Measurements from ENCODE around the gene HP1BP3. TPM values are rescaled to one million over a fixed set of nuclear protein-coding genes. Genes with fewer than 3 reads are reported as not detected.

HP1BP3 gene
- total RNA-seq, 1 donor from 2014 or later = 236 TPM

GRCh38 chr1:20770314-20771087 is 16.6 kb downstream of the HP1BP3 start:
- DNase-seq = no peak

- DNase-seq = no peak
These were observed 19.8 kb downstream of the HP1BP3 start for GRCh38 chr1:20767271-20767670.

GRCh38 chr1:20763417-20763816 is 23.7 kb downstream of the HP1BP3 start:
- DNase-seq = no peak

GRCh38 chr1:20760322-20760721 is 26.8 kb downstream of the HP1BP3 start:
- no peak for DNase-seq

- DNase-seq = no peak
These were observed 33.5 kb downstream of the HP1BP3 start for GRCh38 chr1:20753589-20753988.

- DNase-seq = no peak
These were observed 35.6 kb downstream of the HP1BP3 start for GRCh38 chr1:20751462-20751990.

- DNase-seq = no peak
These were observed 44.4 kb downstream of the HP1BP3 start for GRCh38 chr1:20742671-20743070.

- DNase-seq = no peak
These were observed 46.3 kb downstream of the HP1BP3 start for GRCh38 chr1:20740781-20741180.

- no peak for DNase-seq
These were observed 47.9 kb downstream of the HP1BP3 start for GRCh38 chr1:20739225-20739624.

- DNase-seq = no peak
These were observed 51.5 kb downstream of the HP1BP3 start for GRCh38 chr1:20735581-20736111.

GRCh38 chr1:20733360-20733975 is 53.6 kb downstream of the HP1BP3 start:
- no peak for DNase-seq

- peak; percentile 93 for DNase-seq
These were observed 54.3 kb downstream of the HP1BP3 start, which contains the start of gene SH2D5 for GRCh38 chr1:20732588-20733359. SH2D5 (minus strand) TSS chr1:20732703; CDS start chr1:20728044, 4,659 bp downstream.

GRCh38 chr1:20732071-20732587 is 55.0 kb downstream of the HP1BP3 start:
- peak; percentile 62 for DNase-seq

GRCh38 chr1:20731057-20731991 is 55.8 kb downstream of the HP1BP3 start:
- DNase-seq = no peak

GRCh38 chr1:20730690-20731056 is 56.4 kb downstream of the HP1BP3 start:
- DNase-seq = no peak

GRCh38 chr1:20729990-20730689 is 57.0 kb downstream of the HP1BP3 start:
- no peak for DNase-seq

GRCh38 chr1:20729155-20729931 is 57.8 kb downstream of the HP1BP3 start:
- no peak for DNase-seq

- no peak for DNase-seq
These were observed 58.5 kb downstream of the HP1BP3 start for GRCh38 chr1:20728371-20729154.

- DNase-seq = peak; percentile 27
These were observed 59.3 kb downstream of the HP1BP3 start for GRCh38 chr1:20727746-20728316.
